ES-I3 (cell line): ENCODE measurements around the gene TICRR.

Source experiments
- H3K36me3 ChIP-seq: 2 replicates; pipeline ENCODE4 v1.6.1; 2013; ENCODE audit warnings: mild to moderate bottlenecking, low read length, control low read depth, moderate library complexity; ENCODE audit not compliant: insufficient read depth
- H3K4me1 ChIP-seq: 2 replicates; pipeline ENCODE4 v1.6.1; 2013; ENCODE audit warnings: mild to moderate bottlenecking, control low read depth, low read length; ENCODE audit not compliant: insufficient read depth
- H3K9ac ChIP-seq: 2 replicates; pipeline ENCODE4 v1.6.1; 2013; ENCODE audit warnings: low read depth, mild to moderate bottlenecking, low read length, moderate library complexity
- H3K9me3 ChIP-seq: 2 replicates; pipeline ENCODE4 v1.6.1; 2013; ENCODE audit warnings: mild to moderate bottlenecking, low read length, moderate library complexity; ENCODE audit not compliant: control insufficient read depth, insufficient read depth

The TICRR gene

GRCh38 chr15:89586651-89587050 is 11.4 kb downstream of the TICRR start:
- peaks cover 36% of the 10 kb centered on the region for H3K36me3 ChIP-seq
- no peaks in the 10 kb centered on the region for H3K9me3 ChIP-seq
- no peak overlapping the region for H3K9ac ChIP-seq
- peaks cover 1% of the 10 kb centered on the region; the same call in 1 of the 2 replicates for H3K4me1 ChIP-seq

DNA sequence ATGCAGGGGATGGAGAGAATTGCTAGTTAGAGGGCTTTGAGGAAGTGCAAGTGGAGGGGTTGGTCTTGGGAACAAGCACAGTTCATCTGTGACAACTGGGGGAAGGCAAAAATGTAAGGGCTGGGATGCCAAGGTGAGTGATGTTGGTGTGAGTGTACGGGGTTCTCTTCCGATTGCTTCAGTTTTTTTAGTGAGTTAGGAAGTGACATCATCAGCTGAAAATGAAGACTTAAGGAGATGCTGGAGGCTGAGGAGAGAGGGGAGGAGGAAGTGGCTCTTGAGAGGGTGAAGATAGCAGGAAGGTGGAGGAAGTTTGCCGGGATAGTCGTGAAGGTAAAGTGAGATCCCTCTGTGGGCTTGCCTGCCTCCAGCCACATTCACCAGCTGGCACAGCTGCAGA is 12.7 kb downstream of the TICRR start:
- Histone ChIP-seq H3K9ac (no peak overlapping the region), H3K36me3 (peaks cover 30% of the 10 kb centered on the region), H3K4me1 (no peaks in the 10 kb centered on the region), H3K9me3 (no peaks in the 10 kb centered on the region)

DNA sequence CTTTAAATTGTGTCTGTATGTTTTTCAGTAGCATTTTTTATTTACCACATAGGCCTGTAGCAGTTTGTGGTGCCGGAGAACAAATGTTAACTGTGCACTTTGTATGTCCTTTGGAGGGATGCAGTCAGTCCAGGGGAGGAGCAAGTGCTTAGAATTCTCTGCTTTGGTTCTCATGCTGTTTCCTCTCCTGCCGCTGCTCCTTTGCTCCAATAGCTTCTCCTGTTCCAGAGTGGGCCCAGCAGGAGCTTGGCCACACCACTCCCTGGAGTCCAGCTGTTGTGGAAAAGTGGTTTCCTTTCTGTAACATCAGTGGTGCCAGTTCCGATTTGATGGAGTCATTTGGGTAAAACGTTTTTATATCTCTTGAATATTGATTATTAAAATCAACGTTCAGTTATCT is 16.6 kb downstream of the TICRR start:
- Histone ChIP-seq H3K9me3 (no peaks in the 10 kb centered on the region), H3K36me3 (peaks cover 33% of the 10 kb centered on the region), H3K9ac (no peak overlapping the region), H3K4me1 (no peaks in the 10 kb centered on the region)

- Histone ChIP-seq H3K4me1 (no peaks in the 10 kb centered on the region), H3K9me3 (no peaks in the 10 kb centered on the region), H3K9ac (no peak overlapping the region), H3K36me3 (peaks cover 27% of the 10 kb centered on the region)
Observed at GRCh38 chr15:89593018-89593417, 17.7 kb downstream of the TICRR start.

- Histone ChIP-seq H3K9me3 (no peaks in the 10 kb centered on the region), H3K36me3 (peaks cover 23% of the 10 kb centered on the region), H3K4me1 (no peaks in the 10 kb centered on the region), H3K9ac (no peak overlapping the region)
Observed at GRCh38 chr15:89599021-89599420, 23.8 kb downstream of the TICRR start.

DNA sequence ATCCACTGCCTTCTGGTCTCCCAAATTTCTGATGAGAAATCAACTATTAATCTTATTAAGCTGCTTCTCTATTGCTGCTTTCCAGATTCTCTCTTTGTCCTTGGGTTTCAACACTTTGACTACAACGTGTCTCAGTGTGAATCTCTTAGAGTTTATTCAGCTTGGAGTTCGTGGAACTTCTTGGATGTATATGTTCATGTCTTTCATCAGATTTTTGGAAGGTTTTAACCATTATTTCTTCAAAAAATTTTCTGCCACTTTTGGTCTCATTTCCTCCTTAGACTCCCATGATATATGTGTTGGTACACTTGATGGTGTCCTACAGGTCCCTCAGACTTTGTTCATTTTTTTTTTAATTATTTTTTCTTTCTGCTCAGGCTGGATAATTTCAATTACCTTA is 36.0 kb downstream of the TICRR start:
- H3K36me3 ChIP-seq: peaks cover 39% of the 10 kb centered on the region
- no peak overlapping the region for H3K9ac ChIP-seq
- H3K4me1 ChIP-seq: no peaks in the 10 kb centered on the region
- peaks cover 5% of the 10 kb centered on the region; the same call in 1 of the 2 replicates for H3K9me3 ChIP-seq

DNA sequence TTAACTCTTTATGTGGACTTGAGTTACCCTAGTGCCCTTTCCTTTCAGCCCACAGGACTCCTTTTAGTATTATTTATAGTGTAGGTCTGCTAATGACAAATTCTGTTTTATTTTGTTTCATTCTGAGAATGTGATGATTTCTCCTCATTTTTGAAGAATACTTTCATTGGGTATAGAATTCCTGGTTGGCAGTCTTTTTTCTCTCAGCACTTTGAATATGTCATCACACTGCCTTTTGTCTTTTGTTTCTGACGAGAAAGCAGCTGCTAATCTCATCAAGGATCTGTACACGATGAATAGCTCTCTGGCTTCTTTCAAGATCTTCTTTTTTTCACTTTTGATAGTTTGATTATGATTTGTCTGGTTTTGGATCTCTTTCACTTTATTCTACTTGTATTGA is 37.8 kb downstream of the TICRR start:
- Histone ChIP-seq H3K36me3 (peaks cover 44% of the 10 kb centered on the region), H3K9me3 (peaks cover 5% of the 10 kb centered on the region; the same call in 1 of the 2 replicates), H3K9ac (no peak overlapping the region), H3K4me1 (no peaks in the 10 kb centered on the region)

DNA sequence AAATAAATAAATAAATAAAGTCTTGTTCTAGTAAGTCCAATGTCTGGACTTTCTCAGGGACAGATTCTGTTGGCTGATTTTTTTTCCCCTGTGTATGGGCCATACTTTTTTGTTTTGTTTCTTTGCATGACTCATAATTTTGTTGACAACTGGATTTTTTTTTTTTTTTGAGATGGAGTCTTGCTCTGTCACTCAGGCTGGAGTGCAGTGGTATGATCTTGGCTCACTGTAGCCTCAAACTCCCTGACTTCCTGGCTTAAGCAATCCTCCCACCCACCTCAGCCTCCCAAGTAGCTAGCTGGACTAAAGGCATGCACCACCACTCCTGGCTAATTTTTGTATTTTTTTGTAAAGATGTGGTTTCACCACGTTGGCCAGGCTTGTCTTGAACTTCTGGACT is 38.9 kb downstream of the TICRR start:
- Histone ChIP-seq H3K9ac (no peak overlapping the region), H3K9me3 (peaks cover 5% of the 10 kb centered on the region; the same call in 1 of the 2 replicates), H3K4me1 (no peaks in the 10 kb centered on the region), H3K36me3 (peaks cover 42% of the 10 kb centered on the region)

GRCh38 chr15:89615135-89615534 is 39.9 kb downstream of the TICRR start:
- no peak overlapping the region for H3K9ac ChIP-seq
- peaks cover 41% of the 10 kb centered on the region for H3K36me3 ChIP-seq
- H3K9me3 ChIP-seq: peaks cover 5% of the 10 kb centered on the region; the same call in 1 of the 2 replicates
- no peaks in the 10 kb centered on the region for H3K4me1 ChIP-seq

DNA sequence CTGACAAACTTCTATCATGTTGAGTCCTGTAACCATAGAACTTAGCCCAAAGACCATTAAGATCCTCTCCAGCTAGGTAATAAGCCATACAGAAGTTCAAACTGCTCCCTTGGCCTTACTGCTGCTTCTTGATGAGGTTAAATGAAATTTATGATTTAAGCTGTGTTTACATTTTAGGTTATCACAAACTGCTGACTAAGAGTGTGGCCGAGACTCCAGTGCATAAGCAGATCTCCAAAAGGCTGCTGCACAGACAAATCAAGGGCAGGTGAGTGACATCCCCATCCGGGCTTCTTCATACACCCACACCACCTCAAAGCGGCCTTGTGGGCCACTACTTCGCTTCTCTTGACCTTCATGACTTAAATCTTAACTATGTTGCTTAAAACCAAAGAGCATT is 41.0 kb downstream of the TICRR start:
- no peak overlapping the region for H3K9ac ChIP-seq
- peaks cover 3% of the 10 kb centered on the region; the same call in 1 of the 2 replicates for H3K9me3 ChIP-seq
- no peaks in the 10 kb centered on the region for H3K4me1 ChIP-seq
- H3K36me3 ChIP-seq: peaks cover 40% of the 10 kb centered on the region

- Histone ChIP-seq H3K9ac (no peak overlapping the region), H3K36me3 (peaks cover 46% of the 10 kb centered on the region), H3K9me3 (no peaks in the 10 kb centered on the region), H3K4me1 (no peaks in the 10 kb centered on the region)
Observed at GRCh38 chr15:89621547-89621946, 46.3 kb downstream of the TICRR start.

DNA sequence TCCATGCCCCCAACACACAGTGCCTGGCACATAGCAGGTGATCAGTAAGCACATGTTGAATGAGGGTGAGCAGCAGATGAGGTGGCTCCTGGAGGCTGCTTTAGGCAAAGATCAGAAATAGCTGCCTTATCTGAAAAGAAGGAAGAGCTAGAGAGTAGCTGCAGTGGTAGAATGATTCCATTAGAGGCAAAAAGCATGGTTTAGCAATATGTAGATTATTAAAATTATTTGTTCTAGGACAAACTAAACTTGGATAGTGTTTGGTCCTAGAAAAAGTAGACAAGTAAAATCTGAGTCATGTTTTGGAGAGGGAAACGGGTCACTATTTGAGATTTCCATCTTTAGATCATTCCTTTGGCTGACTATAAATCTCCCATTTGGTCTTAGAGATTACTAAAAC is 47.9 kb downstream of the TICRR start:
- no peaks in the 10 kb centered on the region for H3K4me1 ChIP-seq
- H3K9ac ChIP-seq: no peak overlapping the region
- H3K36me3 ChIP-seq: peaks cover 54% of the 10 kb centered on the region

DNA sequence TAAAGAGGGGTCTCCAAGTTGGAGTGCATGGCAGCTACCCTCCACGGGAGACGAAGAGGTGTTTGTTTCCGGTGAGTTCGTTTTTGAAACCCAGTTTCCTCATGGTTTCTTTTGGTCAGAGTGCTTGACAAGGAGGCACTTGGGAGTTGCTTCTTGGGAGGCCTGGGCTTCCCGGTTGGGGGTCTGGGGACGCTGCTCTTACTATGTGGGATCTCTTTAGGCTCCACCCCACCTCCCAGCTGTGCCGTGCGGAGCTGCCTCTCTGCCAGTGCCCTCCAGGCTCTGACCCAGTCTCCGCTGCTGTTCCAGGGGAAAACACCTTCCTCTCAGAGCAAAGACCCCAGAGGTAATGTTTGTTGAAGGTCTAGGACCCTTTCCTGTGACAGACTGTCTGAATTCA is 50.4 kb downstream of the TICRR start:
- peaks cover 66% of the 10 kb centered on the region for H3K36me3 ChIP-seq
- no peaks in the 10 kb centered on the region for H3K9me3 ChIP-seq
- no peaks in the 10 kb centered on the region for H3K4me1 ChIP-seq
- no peak overlapping the region for H3K9ac ChIP-seq

More for the DNA sequence above, 47.9 kb downstream of the TICRR start:
- H3K9me3 ChIP-seq: no peaks in the 10 kb centered on the region

DNA sequence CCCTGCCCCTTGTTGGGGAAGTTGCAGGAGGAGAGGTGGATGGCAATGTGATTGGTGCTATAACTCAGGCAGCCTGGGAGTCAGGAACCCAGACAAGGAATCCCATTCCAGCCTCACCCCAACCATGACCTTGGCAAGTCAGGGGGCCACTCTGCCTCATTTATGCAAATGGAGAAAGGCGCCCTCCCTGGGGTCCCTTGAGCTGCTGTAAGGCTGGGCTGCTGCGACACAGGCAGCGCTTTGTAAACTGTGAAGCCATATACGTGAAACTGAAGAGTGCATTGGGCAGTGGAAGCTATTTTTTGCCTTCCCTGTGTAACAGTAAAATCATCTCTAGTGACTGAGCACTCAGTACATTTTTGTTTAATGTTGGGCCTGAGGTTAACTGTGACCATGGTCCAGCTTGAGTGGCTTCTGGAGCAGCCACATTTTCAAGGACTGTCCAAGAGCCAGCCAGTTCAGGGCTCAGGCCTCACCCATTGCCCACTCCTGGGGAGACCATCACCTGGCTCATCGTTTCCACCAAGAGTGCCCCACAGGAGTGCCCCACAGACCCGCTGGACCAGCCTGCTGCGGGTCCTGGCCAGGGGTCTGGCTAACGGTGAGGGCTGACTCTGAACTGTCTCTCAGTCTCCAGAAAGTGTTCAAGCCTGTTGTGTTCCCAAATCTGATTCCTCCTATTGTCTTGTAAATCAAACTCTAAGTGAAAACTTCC is 52.1 kb downstream of the TICRR start:
- Histone ChIP-seq H3K9me3 (no peaks in the 10 kb centered on the region), H3K36me3 (peaks cover 56% of the 10 kb centered on the region)

GRCh38 chr15:89628301-89628700 is 53.0 kb downstream of the TICRR start:
- no peak overlapping the region for H3K9ac ChIP-seq
- peaks cover 48% of the 10 kb centered on the region for H3K36me3 ChIP-seq
- no peaks in the 10 kb centered on the region; the same call in 1 of the 2 replicates for H3K9me3 ChIP-seq
- H3K4me1 ChIP-seq: no peaks in the 10 kb centered on the region

More for the DNA sequence above, 52.1 kb downstream of the TICRR start:
- Histone ChIP-seq H3K4me1 (no peaks in the 10 kb centered on the region), H3K9ac (no peak overlapping the region)
